Measurements from ENCODE around the gene HCN1. TPM values are rescaled to one million over a fixed set of nuclear protein-coding genes. Genes with fewer than 3 reads are reported as not detected.

Gene HCN1
- total and polyA plus RNA-seq, 2 of the 8 experiments (the other 6 are each of a cell fraction or from before 2014, with no cell fraction given) = 1.1 to 6.7 TPM

GRCh38 chr5:45533663-45534062 lies 162.5 kb downstream of the HCN1 start:
- no peak overlapping the region for H2BK12ac ChIP-seq (ENCODE audit: low read depth, low read length)
- TF ChIP-seq RNF2 (IDR thresholded peaks at IDR 0.05; ENCODE audit: borderline replicate concordance, low read depth, low read length, missing control alignments, poor library complexity, severe bottlenecking) = no peak
- no peak overlapping the region for H3K9ac ChIP-seq (replicated peaks in 1 of 4; ENCODE audit: extremely low read depth in 1 of 4, low read depth in 3 of 4, low read length in 3 of 4)
- H2BK15ac ChIP-seq (ENCODE audit: low read length) = no peak overlapping the region
- no peak overlapping the region for H2AK5ac ChIP-seq (ENCODE audit: low read depth, low read length)
- no peak for DNase-seq (ENCODE audit: low read depth in 1 of 2, low spot score in 2 of 2)
- H3K27me3 ChIP-seq (replicated peaks in 1 of 4; ENCODE audit: control insufficient read depth in 3 of 4, extremely low read depth in 1 of 4, insufficient read depth in 3 of 4, low read length in 3 of 4) = no peaks in the 10 kb centered on the region
- H3K4me2 ChIP-seq (ENCODE audit: insufficient read depth in 1 of 2, low read depth in 2 of 2, low read length in 2 of 2) = no peak overlapping the region
- H3K79me2 ChIP-seq (ENCODE audit: control insufficient read depth in 1 of 2, insufficient read depth in 2 of 2, low read length in 2 of 2) = no peaks in the 10 kb centered on the region
- no peak overlapping the region for H3K4me3 ChIP-seq (ENCODE audit: extremely low read depth in 1 of 4, insufficient read depth in 2 of 4, low read depth in 3 of 4, low read length in 4 of 4)
- no peak overlapping the region for H3K23ac ChIP-seq (ENCODE audit: insufficient read length)
- H4K20me1 ChIP-seq (replicated peaks in 1 of 2; ENCODE audit: control insufficient read depth in 1 of 2, insufficient read depth in 2 of 2, low read length in 2 of 2) = no peaks in the 10 kb centered on the region
- H4K8ac ChIP-seq (ENCODE audit: extremely low read depth, insufficient read depth, low read length) = no peak overlapping the region
- H3K79me1 ChIP-seq (ENCODE audit: low read depth, low read length) = no peaks in the 10 kb centered on the region
- no peak overlapping the region for H4K91ac ChIP-seq (replicated peaks; ENCODE audit: insufficient read length, low read length)
- peak overlapping the region; percentile 83; the same call in 1 of the 2 replicates for H2BK20ac ChIP-seq (ENCODE audit: low read length)
- no peak overlapping the region for H3K14ac ChIP-seq (ENCODE audit: insufficient read length)
- no peak overlapping the region for H4K5ac ChIP-seq (ENCODE audit: insufficient read length, low read depth, low read length)
- no peak for FAIRE-seq
- no peak overlapping the region for H3K18ac ChIP-seq (ENCODE audit: extremely low read depth, low read length)
- no peak overlapping the region for H3K4ac ChIP-seq (replicated peaks; ENCODE audit: insufficient read length, low read depth, low read length)
- 91% methylated on average over 1 of the region's 1 CpG; no CpG with 5 or more reads in 1 of the 2 experiments for WGBS, 2 experiments (ENCODE audit: extremely low coverage in 1 of 2, insufficient coverage in 1 of 2, insufficient read length in 1 of 2, insufficient replicate concordance in 2 of 2, low coverage in 1 of 2, low lambda C conversion rate in 2 of 2, missing lambda C conversion rate in 1 of 2)
- no peak overlapping the region for H2BK120ac ChIP-seq (replicated peaks; ENCODE audit: low read depth, low read length)
- H2AFZ ChIP-seq (ENCODE audit: low read length) = no peak overlapping the region
- H3K4me1 ChIP-seq (replicated peaks in 1 of 4; ENCODE audit: control insufficient read depth in 3 of 4, insufficient read depth in 4 of 4, low read length in 3 of 4) = peaks cover 0 to 10% (median 0%) of the 10 kb centered on the region in 4 experiments; a peak in 2 of 7 replicates
- H3K23me2 ChIP-seq (ENCODE audit: low read depth, low read length) = no peaks in the 10 kb centered on the region
- CTCF ChIA-PET (ENCODE audit: partially characterized antibody) = interaction anchor here (0.9 to 1.5 kb wide), 4 partner anchors 12 to 599 kb away, joined by 3 to 7 read pairs (median 4); no protein-coding TSS in a partner anchor
- no peak overlapping the region for H3K27ac ChIP-seq (ENCODE audit: low read depth, low read length)
- POLR2A ChIA-PET (ENCODE audit: partially characterized antibody) = no interaction called here
- no peaks in the 10 kb centered on the region for H3K36me3 ChIP-seq (ENCODE audit: control insufficient read depth in 2 of 4, insufficient read depth in 4 of 4, low read length in 3 of 4)
- H2BK5ac ChIP-seq (ENCODE audit: low read depth, low read length) = no peak overlapping the region
- no peaks in the 10 kb centered on the region for H3K9me3 ChIP-seq (ENCODE audit: insufficient read depth in 2 of 2, low read depth in 1 of 2, low read length in 1 of 2)
- no peak overlapping the region for H3K56ac ChIP-seq (replicated peaks; ENCODE audit: insufficient read length, low read depth, low read length)

Measured in H1 (cell line).